WTC11 (cell line): ENCODE measurements around the gene TAF4.

Source experiments
- CREB1 ChIP-seq: sonication (generic); formaldehyde crosslinking; IDR thresholded peaks from 2 replicates; pipeline ENCODE4 v1.8.0; 2023; ENCODE audit warnings: mild to moderate bottlenecking, missing genetic modification reagents
- ETV6 ChIP-seq: sonication (generic); formaldehyde crosslinking; IDR thresholded peaks from 2 replicates; pipeline ENCODE4 v1.8.1; 2022; ENCODE audit warnings: mild to moderate bottlenecking, missing genetic modification reagents
- FOXK1 ChIP-seq: sonication (generic); formaldehyde crosslinking; IDR thresholded peaks from 2 replicates; pipeline ENCODE4 v1.8.0; 2022; ENCODE audit warnings: mild to moderate bottlenecking, moderate library complexity, missing genetic modification reagents
- GABPB1 ChIP-seq: sonication (generic); formaldehyde crosslinking; IDR thresholded peaks from 2 replicates; pipeline ENCODE4 v1.8.1; 2023; ENCODE audit warnings: mild to moderate bottlenecking, missing genetic modification reagents
- IRF2 ChIP-seq: sonication (generic); formaldehyde crosslinking; IDR thresholded peaks from 2 replicates; pipeline ENCODE4 v1.8.0; 2022; ENCODE audit warnings: low read depth, missing genetic modification reagents, borderline replicate concordance
- JUN ChIP-seq: sonication (generic); formaldehyde crosslinking; IDR thresholded peaks from 2 replicates; pipeline ENCODE4 v1.8.0; 2023; ENCODE audit warnings: mild to moderate bottlenecking, missing genetic modification reagents
- RORB ChIP-seq: fragments of 250-450 bp; sonication (Bioruptor Pico); IDR thresholded peaks from 2 replicates; pipeline ENCODE4 v1.9.0; 2021; ENCODE audit warnings: mild to moderate bottlenecking
- ZNF317 ChIP-seq: sonication (generic); formaldehyde crosslinking; IDR thresholded peaks from 2 replicates; pipeline ENCODE4 v1.8.1; 2023; ENCODE audit warnings: low read depth, mild to moderate bottlenecking, moderate library complexity, missing genetic modification reagents, borderline replicate concordance
- ZNF423 ChIP-seq: fragments of 250-450 bp; sonication (Bioruptor Pico); IDR thresholded peaks from 2 replicates; pipeline ENCODE4 v2.1.2; 2022; ENCODE audit warnings: mild to moderate bottlenecking, moderate library complexity
- TF ChIP-seq, protein P1 (sequence below): fragments of 200-600 bp; IDR thresholded peaks from 2 replicates; pipeline ENCODE4 v1.8.0; 2022; ENCODE audit warnings: antibody characterized with exemption
- TF ChIP-seq, protein P2 (sequence below): sonication (generic); formaldehyde crosslinking; IDR thresholded peaks from 2 replicates; pipeline ENCODE4 v1.8.1; 2022; ENCODE audit warnings: mild to moderate bottlenecking, missing genetic modification reagents, moderate library complexity, borderline replicate concordance
- TF ChIP-seq, protein P3 (sequence below): sonication (generic); formaldehyde crosslinking; IDR thresholded peaks from 2 replicates; pipeline ENCODE4 v1.8.1; 2022; ENCODE audit warnings: missing genetic modification reagents, borderline replicate concordance
- TF ChIP-seq, protein P4 (sequence below): sonication (generic); formaldehyde crosslinking; IDR thresholded peaks from 2 replicates; pipeline ENCODE4 v1.8.0; 2022; ENCODE audit warnings: missing genetic modification reagents
- TF ChIP-seq, protein P5 (sequence below): fragments of 250-450 bp; sonication (Bioruptor Pico); IDR thresholded peaks from 2 replicates; pipeline ENCODE4 v1.8.0; 2021; ENCODE audit warnings: mild to moderate bottlenecking

DNA sequence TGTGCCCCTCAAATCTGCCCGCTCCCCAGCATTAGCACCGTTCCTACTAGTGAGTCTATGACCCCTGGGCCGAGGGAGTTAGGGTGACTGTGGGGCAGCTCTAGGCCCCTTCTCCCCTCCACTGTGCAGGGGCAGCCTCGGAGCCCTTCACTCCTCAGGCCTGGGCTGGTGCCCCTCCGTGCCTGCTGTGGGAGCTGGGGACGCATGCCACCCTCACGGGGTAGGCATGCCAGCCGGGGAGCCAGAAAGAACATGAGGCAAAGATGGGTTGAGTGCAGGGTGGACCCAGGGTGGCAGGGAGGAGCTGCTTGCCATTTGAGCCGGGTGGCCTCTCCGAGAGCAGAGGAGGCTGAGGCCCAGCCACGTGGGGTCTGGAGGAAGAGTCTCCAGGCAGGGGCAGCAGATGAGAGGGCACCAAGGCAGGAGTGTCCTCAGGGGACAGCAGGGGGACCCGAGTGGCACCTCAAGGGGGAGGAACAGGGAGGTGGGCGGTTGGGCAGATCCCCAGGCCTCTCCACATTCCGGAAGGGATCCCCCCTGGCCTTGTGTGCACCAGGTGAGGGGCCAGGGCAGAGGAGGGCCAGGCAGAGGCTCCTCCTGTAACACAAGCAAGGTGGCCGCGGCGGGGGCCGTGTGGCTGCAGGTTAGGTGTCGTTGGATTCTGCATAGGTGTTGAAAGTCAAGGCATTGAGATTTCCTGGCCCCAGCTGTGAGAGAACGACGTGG lies 38.0 kb upstream of the TAF4 start:
- TF ChIP-seq, protein P1, sequence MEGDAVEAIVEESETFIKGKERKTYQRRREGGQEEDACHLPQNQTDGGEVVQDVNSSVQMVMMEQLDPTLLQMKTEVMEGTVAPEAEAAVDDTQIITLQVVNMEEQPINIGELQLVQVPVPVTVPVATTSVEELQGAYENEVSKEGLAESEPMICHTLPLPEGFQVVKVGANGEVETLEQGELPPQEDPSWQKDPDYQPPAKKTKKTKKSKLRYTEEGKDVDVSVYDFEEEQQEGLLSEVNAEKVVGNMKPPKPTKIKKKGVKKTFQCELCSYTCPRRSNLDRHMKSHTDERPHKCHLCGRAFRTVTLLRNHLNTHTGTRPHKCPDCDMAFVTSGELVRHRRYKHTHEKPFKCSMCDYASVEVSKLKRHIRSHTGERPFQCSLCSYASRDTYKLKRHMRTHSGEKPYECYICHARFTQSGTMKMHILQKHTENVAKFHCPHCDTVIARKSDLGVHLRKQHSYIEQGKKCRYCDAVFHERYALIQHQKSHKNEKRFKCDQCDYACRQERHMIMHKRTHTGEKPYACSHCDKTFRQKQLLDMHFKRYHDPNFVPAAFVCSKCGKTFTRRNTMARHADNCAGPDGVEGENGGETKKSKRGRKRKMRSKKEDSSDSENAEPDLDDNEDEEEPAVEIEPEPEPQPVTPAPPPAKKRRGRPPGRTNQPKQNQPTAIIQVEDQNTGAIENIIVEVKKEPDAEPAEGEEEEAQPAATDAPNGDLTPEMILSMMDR, result no peak
- no peak for TF ChIP-seq CREB1 (CRISPR knock-in tag)
- TF ChIP-seq, protein P2, sequence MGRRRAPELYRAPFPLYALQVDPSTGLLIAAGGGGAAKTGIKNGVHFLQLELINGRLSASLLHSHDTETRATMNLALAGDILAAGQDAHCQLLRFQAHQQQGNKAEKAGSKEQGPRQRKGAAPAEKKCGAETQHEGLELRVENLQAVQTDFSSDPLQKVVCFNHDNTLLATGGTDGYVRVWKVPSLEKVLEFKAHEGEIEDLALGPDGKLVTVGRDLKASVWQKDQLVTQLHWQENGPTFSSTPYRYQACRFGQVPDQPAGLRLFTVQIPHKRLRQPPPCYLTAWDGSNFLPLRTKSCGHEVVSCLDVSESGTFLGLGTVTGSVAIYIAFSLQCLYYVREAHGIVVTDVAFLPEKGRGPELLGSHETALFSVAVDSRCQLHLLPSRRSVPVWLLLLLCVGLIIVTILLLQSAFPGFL (CRISPR knock-in tag), result no peak
- TF ChIP-seq GABPB1 (CRISPR knock-in tag), result no peak
- TF ChIP-seq, protein P3, sequence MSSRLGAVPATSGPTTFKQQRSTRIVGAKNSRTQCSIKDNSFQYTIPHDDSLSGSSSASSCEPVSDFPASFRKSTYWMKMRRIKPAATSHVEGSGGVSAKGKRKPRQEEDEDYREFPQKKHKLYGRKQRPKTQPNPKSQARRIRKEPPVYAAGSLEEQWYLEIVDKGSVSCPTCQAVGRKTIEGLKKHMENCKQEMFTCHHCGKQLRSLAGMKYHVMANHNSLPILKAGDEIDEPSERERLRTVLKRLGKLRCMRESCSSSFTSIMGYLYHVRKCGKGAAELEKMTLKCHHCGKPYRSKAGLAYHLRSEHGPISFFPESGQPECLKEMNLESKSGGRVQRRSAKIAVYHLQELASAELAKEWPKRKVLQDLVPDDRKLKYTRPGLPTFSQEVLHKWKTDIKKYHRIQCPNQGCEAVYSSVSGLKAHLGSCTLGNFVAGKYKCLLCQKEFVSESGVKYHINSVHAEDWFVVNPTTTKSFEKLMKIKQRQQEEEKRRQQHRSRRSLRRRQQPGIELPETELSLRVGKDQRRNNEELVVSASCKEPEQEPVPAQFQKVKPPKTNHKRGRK (CRISPR knock-in tag), result no peak
- TF ChIP-seq RORB (CRISPR knock-in tag), result no peak
- TF ChIP-seq, protein P4, sequence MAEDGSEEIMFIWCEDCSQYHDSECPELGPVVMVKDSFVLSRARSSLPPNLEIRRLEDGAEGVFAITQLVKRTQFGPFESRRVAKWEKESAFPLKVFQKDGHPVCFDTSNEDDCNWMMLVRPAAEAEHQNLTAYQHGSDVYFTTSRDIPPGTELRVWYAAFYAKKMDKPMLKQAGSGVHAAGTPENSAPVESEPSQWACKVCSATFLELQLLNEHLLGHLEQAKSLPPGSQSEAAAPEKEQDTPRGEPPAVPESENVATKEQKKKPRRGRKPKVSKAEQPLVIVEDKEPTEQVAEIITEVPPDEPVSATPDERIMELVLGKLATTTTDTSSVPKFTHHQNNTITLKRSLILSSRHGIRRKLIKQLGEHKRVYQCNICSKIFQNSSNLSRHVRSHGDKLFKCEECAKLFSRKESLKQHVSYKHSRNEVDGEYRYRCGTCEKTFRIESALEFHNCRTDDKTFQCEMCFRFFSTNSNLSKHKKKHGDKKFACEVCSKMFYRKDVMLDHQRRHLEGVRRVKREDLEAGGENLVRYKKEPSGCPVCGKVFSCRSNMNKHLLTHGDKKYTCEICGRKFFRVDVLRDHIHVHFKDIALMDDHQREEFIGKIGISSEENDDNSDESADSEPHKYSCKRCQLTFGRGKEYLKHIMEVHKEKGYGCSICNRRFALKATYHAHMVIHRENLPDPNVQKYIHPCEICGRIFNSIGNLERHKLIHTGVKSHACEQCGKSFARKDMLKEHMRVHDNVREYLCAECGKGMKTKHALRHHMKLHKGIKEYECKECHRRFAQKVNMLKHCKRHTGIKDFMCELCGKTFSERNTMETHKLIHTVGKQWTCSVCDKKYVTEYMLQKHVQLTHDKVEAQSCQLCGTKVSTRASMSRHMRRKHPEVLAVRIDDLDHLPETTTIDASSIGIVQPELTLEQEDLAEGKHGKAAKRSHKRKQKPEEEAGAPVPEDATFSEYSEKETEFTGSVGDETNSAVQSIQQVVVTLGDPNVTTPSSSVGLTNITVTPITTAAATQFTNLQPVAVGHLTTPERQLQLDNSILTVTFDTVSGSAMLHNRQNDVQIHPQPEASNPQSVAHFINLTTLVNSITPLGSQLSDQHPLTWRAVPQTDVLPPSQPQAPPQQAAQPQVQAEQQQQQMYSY (CRISPR knock-in tag), result no peak
- TF ChIP-seq FOXK1 (CRISPR knock-in tag), result no peak
- no peak for TF ChIP-seq JUN (CRISPR knock-in tag)
- TF ChIP-seq, protein P5, sequence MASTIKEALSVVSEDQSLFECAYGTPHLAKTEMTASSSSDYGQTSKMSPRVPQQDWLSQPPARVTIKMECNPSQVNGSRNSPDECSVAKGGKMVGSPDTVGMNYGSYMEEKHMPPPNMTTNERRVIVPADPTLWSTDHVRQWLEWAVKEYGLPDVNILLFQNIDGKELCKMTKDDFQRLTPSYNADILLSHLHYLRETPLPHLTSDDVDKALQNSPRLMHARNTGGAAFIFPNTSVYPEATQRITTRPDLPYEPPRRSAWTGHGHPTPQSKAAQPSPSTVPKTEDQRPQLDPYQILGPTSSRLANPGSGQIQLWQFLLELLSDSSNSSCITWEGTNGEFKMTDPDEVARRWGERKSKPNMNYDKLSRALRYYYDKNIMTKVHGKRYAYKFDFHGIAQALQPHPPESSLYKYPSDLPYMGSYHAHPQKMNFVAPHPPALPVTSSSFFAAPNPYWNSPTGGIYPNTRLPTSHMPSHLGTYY, result no peak
- TF ChIP-seq IRF2 (CRISPR knock-in tag), result no peak
- TF ChIP-seq ZNF317, result no peak
- no peak for TF ChIP-seq ZNF423 (CRISPR knock-in tag)
- TF ChIP-seq ETV6 (CRISPR knock-in tag), result no peak
